ENCODE results near the gene ADAM22. TPM values are rescaled to one million over a fixed set of nuclear protein-coding genes. Genes with fewer than 3 reads are reported as not detected.

The ADAM22 gene
- total and polyA plus RNA-seq, 2 experiments from 2014 or later: 2.7 to 18.7 TPM

DNA sequence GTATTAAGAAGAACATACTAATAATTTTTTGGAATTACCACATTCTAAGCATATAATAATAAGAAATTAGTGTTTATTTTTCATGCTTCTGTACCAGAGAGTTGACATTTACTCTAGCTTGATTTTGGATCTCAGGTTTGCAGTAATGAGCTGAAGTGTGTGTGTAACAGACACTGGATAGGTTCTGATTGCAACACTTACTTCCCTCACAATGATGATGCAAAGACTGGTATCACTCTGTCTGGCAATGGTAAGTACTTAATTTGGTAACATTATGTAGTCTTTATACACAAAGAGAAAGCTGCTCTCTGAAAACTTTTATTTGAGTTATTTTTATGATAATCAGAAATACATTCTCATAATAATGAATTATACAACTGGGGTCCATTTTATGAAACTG is 231.6 kb downstream of the ADAM22 start (continued):
- TF ChIP-seq ETS1 (IDR thresholded peaks at IDR 0.05) (no peak), EZH2phosphoT487 (IDR thresholded peaks at IDR 0.05; ENCODE audit: unreplicated experiment) (no peak), ZNF114 (CRISPR knock-in tag; IDR thresholded peaks at IDR 0.05) (no peak)
- TF ChIP-seq, protein P1, sequence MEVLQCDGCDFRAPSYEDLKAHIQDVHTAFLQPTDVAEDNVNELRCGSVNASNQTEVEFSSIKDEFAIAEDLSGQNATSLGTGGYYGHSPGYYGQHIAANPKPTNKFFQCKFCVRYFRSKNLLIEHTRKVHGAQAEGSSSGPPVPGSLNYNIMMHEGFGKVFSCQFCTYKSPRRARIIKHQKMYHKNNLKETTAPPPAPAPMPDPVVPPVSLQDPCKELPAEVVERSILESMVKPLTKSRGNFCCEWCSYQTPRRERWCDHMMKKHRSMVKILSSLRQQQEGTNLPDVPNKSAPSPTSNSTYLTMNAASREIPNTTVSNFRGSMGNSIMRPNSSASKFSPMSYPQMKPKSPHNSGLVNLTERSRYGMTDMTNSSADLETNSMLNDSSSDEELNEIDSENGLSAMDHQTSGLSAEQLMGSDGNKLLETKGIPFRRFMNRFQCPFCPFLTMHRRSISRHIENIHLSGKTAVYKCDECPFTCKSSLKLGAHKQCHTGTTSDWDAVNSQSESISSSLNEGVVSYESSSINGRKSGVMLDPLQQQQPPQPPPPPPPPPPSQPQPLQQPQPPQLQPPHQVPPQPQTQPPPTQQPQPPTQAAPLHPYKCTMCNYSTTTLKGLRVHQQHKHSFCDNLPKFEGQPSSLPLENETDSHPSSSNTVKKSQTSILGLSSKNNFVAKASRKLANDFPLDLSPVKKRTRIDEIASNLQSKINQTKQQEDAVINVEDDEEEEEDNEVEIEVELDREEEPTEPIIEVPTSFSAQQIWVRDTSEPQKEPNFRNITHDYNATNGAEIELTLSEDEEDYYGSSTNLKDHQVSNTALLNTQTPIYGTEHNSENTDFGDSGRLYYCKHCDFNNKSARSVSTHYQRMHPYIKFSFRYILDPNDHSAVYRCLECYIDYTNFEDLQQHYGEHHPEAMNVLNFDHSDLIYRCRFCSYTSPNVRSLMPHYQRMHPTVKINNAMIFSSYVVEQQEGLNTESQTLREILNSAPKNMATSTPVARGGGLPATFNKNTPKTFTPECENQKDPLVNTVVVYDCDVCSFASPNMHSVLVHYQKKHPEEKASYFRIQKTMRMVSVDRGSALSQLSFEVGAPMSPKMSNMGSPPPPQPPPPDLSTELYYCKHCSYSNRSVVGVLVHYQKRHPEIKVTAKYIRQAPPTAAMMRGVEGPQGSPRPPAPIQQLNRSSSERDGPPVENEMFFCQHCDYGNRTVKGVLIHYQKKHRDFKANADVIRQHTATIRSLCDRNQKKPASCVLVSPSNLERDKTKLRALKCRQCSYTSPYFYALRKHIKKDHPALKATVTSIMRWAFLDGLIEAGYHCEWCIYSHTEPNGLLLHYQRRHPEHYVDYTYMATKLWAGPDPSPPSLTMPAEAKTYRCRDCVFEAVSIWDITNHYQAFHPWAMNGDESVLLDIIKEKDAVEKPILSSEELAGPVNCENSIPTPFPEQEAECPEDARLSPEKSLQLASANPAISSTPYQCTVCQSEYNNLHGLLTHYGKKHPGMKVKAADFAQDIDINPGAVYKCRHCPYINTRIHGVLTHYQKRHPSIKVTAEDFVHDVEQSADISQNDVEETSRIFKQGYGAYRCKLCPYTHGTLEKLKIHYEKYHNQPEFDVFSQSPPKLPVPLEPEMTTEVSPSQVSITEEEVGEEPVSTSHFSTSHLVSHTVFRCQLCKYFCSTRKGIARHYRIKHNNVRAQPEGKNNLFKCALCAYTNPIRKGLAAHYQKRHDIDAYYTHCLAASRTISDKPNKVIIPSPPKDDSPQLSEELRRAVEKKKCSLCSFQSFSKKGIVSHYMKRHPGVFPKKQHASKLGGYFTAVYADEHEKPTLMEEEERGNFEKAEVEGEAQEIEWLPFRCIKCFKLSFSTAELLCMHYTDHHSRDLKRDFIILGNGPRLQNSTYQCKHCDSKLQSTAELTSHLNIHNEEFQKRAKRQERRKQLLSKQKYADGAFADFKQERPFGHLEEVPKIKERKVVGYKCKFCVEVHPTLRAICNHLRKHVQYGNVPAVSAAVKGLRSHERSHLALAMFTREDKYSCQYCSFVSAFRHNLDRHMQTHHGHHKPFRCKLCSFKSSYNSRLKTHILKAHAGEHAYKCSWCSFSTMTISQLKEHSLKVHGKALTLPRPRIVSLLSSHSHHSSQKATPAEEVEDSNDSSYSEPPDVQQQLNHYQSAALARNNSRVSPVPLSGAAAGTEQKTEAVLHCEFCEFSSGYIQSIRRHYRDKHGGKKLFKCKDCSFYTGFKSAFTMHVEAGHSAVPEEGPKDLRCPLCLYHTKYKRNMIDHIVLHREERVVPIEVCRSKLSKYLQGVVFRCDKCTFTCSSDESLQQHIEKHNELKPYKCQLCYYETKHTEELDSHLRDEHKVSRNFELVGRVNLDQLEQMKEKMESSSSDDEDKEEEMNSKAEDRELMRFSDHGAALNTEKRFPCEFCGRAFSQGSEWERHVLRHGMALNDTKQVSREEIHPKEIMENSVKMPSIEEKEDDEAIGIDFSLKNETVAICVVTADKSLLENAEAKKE (CRISPR knock-in tag; IDR thresholded peaks at IDR 0.05): no peak

- no peaks in the 10 kb centered on the region for H3K36me3 Mint-ChIP-seq (ENCODE audit: low read depth)
- H3F3A ChIP-seq (replicated peaks; ENCODE audit: low read depth): no peaks in the 10 kb centered on the region
- no peak overlapping the region for H3K27ac Mint-ChIP-seq
- H3K4me2 ChIP-seq: no peak overlapping the region
- no peaks in the 10 kb centered on the region for H3K79me2 ChIP-seq (replicated peaks; ENCODE audit: insufficient read depth)
- H3K4me3 ChIP-seq: no peak overlapping the region
- DNase-seq (ENCODE audit: low spot score) (no peak), ATAC-seq (no peak)
- no peak overlapping the region for H3K27ac ChIP-seq (ENCODE audit: low read depth)
- no peak overlapping the region for H3K4me3 Mint-ChIP-seq
- no peaks in the 10 kb centered on the region for H3K4me1 ChIP-seq (ENCODE audit: insufficient read depth)
- no peaks in the 10 kb centered on the region for H3K9me2 ChIP-seq (ENCODE audit: insufficient read depth)
- H3K27me3 ChIP-seq (ENCODE audit: insufficient read depth): no peaks in the 10 kb centered on the region
- no peaks in the 10 kb centered on the region for H3K36me3 ChIP-seq (ENCODE audit: insufficient read depth)
- H3K9me3 Mint-ChIP-seq: no peaks in the 10 kb centered on the region
- no peaks in the 10 kb centered on the region for H3K27me3 Mint-ChIP-seq (ENCODE audit: insufficient read depth, low read depth, poor library complexity)
- no peaks in the 10 kb centered on the region for H3K4me1 Mint-ChIP-seq
- no peak overlapping the region for H2AFZ ChIP-seq
- no peaks in the 10 kb centered on the region for H4K20me1 ChIP-seq (replicated peaks; ENCODE audit: insufficient read depth)
- TF ChIP-seq NANOG (IDR thresholded peaks at IDR 0.05; ENCODE audit: borderline replicate concordance) (no peak), STAT1 (IDR thresholded peaks at IDR 0.05; ENCODE audit: unreplicated experiment) (no peak), EZH2 (IDR thresholded peaks at IDR 0.05; ENCODE audit: low read depth, unreplicated experiment) (no peak), POLR2AphosphoS5 (IDR thresholded peaks at IDR 0.05; ENCODE audit: low read depth) (no peak)
- TF ChIP-seq, protein P2, sequence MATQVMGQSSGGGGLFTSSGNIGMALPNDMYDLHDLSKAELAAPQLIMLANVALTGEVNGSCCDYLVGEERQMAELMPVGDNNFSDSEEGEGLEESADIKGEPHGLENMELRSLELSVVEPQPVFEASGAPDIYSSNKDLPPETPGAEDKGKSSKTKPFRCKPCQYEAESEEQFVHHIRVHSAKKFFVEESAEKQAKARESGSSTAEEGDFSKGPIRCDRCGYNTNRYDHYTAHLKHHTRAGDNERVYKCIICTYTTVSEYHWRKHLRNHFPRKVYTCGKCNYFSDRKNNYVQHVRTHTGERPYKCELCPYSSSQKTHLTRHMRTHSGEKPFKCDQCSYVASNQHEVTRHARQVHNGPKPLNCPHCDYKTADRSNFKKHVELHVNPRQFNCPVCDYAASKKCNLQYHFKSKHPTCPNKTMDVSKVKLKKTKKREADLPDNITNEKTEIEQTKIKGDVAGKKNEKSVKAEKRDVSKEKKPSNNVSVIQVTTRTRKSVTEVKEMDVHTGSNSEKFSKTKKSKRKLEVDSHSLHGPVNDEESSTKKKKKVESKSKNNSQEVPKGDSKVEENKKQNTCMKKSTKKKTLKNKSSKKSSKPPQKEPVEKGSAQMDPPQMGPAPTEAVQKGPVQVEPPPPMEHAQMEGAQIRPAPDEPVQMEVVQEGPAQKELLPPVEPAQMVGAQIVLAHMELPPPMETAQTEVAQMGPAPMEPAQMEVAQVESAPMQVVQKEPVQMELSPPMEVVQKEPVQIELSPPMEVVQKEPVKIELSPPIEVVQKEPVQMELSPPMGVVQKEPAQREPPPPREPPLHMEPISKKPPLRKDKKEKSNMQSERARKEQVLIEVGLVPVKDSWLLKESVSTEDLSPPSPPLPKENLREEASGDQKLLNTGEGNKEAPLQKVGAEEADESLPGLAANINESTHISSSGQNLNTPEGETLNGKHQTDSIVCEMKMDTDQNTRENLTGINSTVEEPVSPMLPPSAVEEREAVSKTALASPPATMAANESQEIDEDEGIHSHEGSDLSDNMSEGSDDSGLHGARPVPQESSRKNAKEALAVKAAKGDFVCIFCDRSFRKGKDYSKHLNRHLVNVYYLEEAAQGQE (IDR thresholded peaks at IDR 0.05; ENCODE audit: unreplicated experiment): no peak
Measured at GRCh38 chr7:88167223-88167622, 233.2 kb downstream of the ADAM22 start.

Measured in GM23338 (cell line).